Activated CD8-positive, alpha-beta memory T cell treated with anti-CD3 and anti-CD28 coated beads, Interleukin-2, amount 50 U/mL, for 4 hours (primary cell): ENCODE data around the gene C8B.

ENCODE experiments used
- DNase-seq: peaks from one replicate; pipeline ENCODE4 v3.0.0-alpha.2; 2020

C8B gene

GRCh38 chr1:56894014-56894413, 71.8 kb downstream of the C8B start:
- no peak for DNase-seq

GRCh38 chr1:56890229-56890628, 75.6 kb downstream of the C8B start:
- no peak for DNase-seq

- no peak for DNase-seq
These were observed 84.4 kb downstream of the C8B start for GRCh38 chr1:56881417-56881816.

GRCh38 chr1:56880774-56881173, 85.0 kb downstream of the C8B start:
- DNase-seq: no peak
